Measurements from ENCODE around the gene RAB8B.

DNA sequence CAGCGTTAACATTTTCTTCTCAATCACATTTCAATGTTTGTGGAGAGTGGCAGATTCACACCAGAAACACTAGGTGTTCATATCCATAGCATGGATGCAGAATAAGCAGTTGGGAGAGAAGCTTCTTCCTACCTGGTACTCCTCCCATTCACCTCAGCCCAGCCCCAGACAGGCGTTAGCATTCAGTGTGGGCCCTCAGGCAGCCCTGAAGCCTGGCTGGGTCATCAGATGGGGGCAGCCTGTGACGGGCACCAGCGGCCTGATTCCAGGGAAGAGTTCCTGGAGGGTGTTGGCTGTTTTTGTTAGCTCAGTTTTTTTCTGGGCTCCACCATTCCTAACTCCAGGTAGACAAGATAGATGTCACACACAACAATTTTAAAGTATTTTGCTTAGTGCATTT is 119.1 kb downstream of the RAB8B start:
- TF ChIP-seq, protein P1, sequence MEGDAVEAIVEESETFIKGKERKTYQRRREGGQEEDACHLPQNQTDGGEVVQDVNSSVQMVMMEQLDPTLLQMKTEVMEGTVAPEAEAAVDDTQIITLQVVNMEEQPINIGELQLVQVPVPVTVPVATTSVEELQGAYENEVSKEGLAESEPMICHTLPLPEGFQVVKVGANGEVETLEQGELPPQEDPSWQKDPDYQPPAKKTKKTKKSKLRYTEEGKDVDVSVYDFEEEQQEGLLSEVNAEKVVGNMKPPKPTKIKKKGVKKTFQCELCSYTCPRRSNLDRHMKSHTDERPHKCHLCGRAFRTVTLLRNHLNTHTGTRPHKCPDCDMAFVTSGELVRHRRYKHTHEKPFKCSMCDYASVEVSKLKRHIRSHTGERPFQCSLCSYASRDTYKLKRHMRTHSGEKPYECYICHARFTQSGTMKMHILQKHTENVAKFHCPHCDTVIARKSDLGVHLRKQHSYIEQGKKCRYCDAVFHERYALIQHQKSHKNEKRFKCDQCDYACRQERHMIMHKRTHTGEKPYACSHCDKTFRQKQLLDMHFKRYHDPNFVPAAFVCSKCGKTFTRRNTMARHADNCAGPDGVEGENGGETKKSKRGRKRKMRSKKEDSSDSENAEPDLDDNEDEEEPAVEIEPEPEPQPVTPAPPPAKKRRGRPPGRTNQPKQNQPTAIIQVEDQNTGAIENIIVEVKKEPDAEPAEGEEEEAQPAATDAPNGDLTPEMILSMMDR (IDR thresholded peaks at IDR 0.05; ENCODE audit: low read depth, low read length, missing input control), result no peak
- TF ChIP-seq, protein P2, sequence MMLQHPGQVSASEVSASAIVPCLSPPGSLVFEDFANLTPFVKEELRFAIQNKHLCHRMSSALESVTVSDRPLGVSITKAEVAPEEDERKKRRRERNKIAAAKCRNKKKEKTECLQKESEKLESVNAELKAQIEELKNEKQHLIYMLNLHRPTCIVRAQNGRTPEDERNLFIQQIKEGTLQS (IDR thresholded peaks at IDR 0.05), result no peak
- TF ChIP-seq RXRA (IDR thresholded peaks at IDR 0.05), result no peak
- TF ChIP-seq YY1 (IDR thresholded peaks at IDR 0.05), result no peak
- TF ChIP-seq RAD21 (IDR thresholded peaks at IDR 0.05), result no peak
- TF ChIP-seq TAF1 (conservative IDR thresholded peaks at IDR 0.05), result no peak
- TF ChIP-seq HNF4G (IDR thresholded peaks at IDR 0.05), result no peak
